Measurements from ENCODE around the gene EIF4G1. TPM values are rescaled to one million over a fixed set of nuclear protein-coding genes. Genes with fewer than 3 reads are reported as not detected.
A peak's percentile ranks its signal among the peaks of the same experiment; 100 is the strongest.

Gene EIF4G1
- total and polyA plus RNA-seq, 2 of the 8 experiments (the other 6 are each of a cell fraction or from before 2014, with no cell fraction given): 318 to 473 TPM

GRCh38 chr3:184275961-184276910 is 38.2 kb upstream of the EIF4G1 start, which contains the start of gene ECE2:
ECE2 (plus strand) TSS chr3:184276022; CDS start chr3:184276154, 132 bp downstream.
- Histone ChIP-seq H4K91ac (replicated peaks; ENCODE audit: insufficient read length, low read length) (peak within 1 kb of the TSS; percentile 46), H4K5ac (ENCODE audit: insufficient read length, low read depth, low read length) (no peak within 1 kb of the TSS), H3K27me3 (replicated peaks in 1 of 4; ENCODE audit: control insufficient read depth in 3 of 4, extremely low read depth in 1 of 4, insufficient read depth in 3 of 4, low read length in 3 of 4) (peaks cover 8 to 32% (median 26%) of the 10 kb centered on the region in 4 experiments), H3K36me3 (ENCODE audit: control insufficient read depth in 2 of 4, insufficient read depth in 4 of 4, low read length in 3 of 4) (no peaks in the 10 kb centered on the region), H3K9me3 (ENCODE audit: insufficient read depth in 2 of 2, low read depth in 1 of 2, low read length in 1 of 2) (no peaks in the 10 kb centered on the region), H2BK12ac (ENCODE audit: low read depth, low read length) (peak within 1 kb of the TSS; percentile 96; the same call in 1 of the 2 replicates), H3K79me1 (ENCODE audit: low read depth, low read length) (no peaks in the 10 kb centered on the region; the same call in 1 of the 2 replicates), H3K27ac (ENCODE audit: low read depth, low read length) (no peak within 1 kb of the TSS), H2BK120ac (replicated peaks; ENCODE audit: low read depth, low read length) (no peak within 1 kb of the TSS), H2AK5ac (ENCODE audit: low read depth, low read length) (peak within 1 kb of the TSS; percentile 69; the same call in 1 of the 2 replicates), H3K4me2 (ENCODE audit: insufficient read depth in 1 of 2, low read depth in 2 of 2, low read length in 2 of 2) (peak within 1 kb of the TSS; percentile 52 to 87), H2BK5ac (ENCODE audit: low read depth, low read length) (no peak within 1 kb of the TSS), H4K8ac (ENCODE audit: extremely low read depth, insufficient read depth, low read length) (peak within 1 kb of the TSS; percentile 36), H2BK20ac (ENCODE audit: low read length) (peak within 1 kb of the TSS; percentile 98), H4K20me1 (replicated peaks in 1 of 2; ENCODE audit: control insufficient read depth in 1 of 2, insufficient read depth in 2 of 2, low read length in 2 of 2) (peaks cover 0 to 5% of the 10 kb centered on the region in 2 experiments), H3K4me1 (replicated peaks in 1 of 4; ENCODE audit: control insufficient read depth in 3 of 4, insufficient read depth in 4 of 4, low read length in 3 of 4) (peaks cover 0 to 7% (median 3%) of the 10 kb centered on the region in 4 experiments; a peak in 5 of 7 replicates), H3K23ac (ENCODE audit: insufficient read length) (peak within 1 kb of the TSS; percentile 71), H3K79me2 (ENCODE audit: control insufficient read depth in 1 of 2, insufficient read depth in 2 of 2, low read length in 2 of 2) (no peaks in the 10 kb centered on the region), H3K14ac (ENCODE audit: insufficient read length) (no peak within 1 kb of the TSS), H2BK15ac (ENCODE audit: low read length) (peak within 1 kb of the TSS; percentile 98), H3K9ac (replicated peaks in 1 of 4; ENCODE audit: extremely low read depth in 1 of 4, low read depth in 3 of 4, low read length in 3 of 4) (peak within 1 kb of the TSS in 1 of 4 experiments; percentile 36; a peak in 1 of 7 replicates), H3K56ac (replicated peaks; ENCODE audit: insufficient read length, low read depth, low read length) (no peak within 1 kb of the TSS), H2AFZ (ENCODE audit: low read length) (peak within 1 kb of the TSS; percentile 75; the same call in 1 of the 2 replicates), H3K4ac (replicated peaks; ENCODE audit: insufficient read length, low read depth, low read length) (peak within 1 kb of the TSS; percentile 53), H3K23me2 (ENCODE audit: low read depth, low read length) (peaks cover 9% of the 10 kb centered on the region), H3K4me3 (ENCODE audit: extremely low read depth in 1 of 4, insufficient read depth in 2 of 4, low read depth in 3 of 4, low read length in 4 of 4) (peak within 1 kb of the TSS; percentile 31 to 60 (median 42)), H3K18ac (ENCODE audit: extremely low read depth, low read length) (no peak within 1 kb of the TSS; the same call in 1 of the 2 replicates)
- FAIRE-seq (no peak), DNase-seq (ENCODE audit: low read depth in 1 of 2, low spot score in 2 of 2) (peak in 1 of 2 experiments; percentile 58)
- 55% methylated on average over 31 of the region's 65 CpGs; no CpG with 5 or more reads in 1 of the 2 experiments for WGBS, 2 experiments (ENCODE audit: extremely low coverage in 1 of 2, insufficient coverage in 1 of 2, insufficient read length in 1 of 2, insufficient replicate concordance in 2 of 2, low coverage in 1 of 2, low lambda C conversion rate in 2 of 2, missing lambda C conversion rate in 1 of 2)
- TF ChIP-seq SP2 (IDR thresholded peaks at IDR 0.05; ENCODE audit: low read length) (no peak), POLR2AphosphoS5 (IDR thresholded peaks at IDR 0.05; ENCODE audit: low read depth, low read length) (no peak), KDM4A (IDR thresholded peaks at IDR 0.05; ENCODE audit: low read depth, low read length, severe bottlenecking) (peak; percentile 34), EZH2 (IDR thresholded peaks at IDR 0.05; ENCODE audit: low read depth, low read length, severe bottlenecking) (peak; percentile 43), KDM5A (IDR thresholded peaks at IDR 0.05; ENCODE audit: low read length) (no peak), JUND (IDR thresholded peaks at IDR 0.05; ENCODE audit: low read length) (no peak), SUZ12 (IDR thresholded peaks at IDR 0.05; ENCODE audit: low read length) (peak; percentile 55), CREB1 (IDR thresholded peaks at IDR 0.05) (no peak)
- ChIA-PET CTCF (ENCODE audit: partially characterized antibody) (interaction anchor here (1.0 kb wide), 1 partner anchor 10 kb away, joined by 3 read pairs; no protein-coding TSS in a partner anchor), POLR2A (ENCODE audit: partially characterized antibody) (interaction anchor here (0.7 kb wide), 1 partner anchor 16 kb away, joined by 3 read pairs; no protein-coding TSS in a partner anchor)

All from H1 (cell line).